ENCODE results near the gene HNRNPDL. TPM values are rescaled to one million over a fixed set of nuclear protein-coding genes. Genes with fewer than 3 reads are reported as not detected.
"Not testable (repeated sequence)": the region's sequence is repeated elsewhere in the genome, so short reads cannot be mapped to it uniquely, and the experiment has no call there.

The HNRNPDL gene
- total RNA-seq, 1 experiment from 2014 or later, result 472 TPM

DNA sequence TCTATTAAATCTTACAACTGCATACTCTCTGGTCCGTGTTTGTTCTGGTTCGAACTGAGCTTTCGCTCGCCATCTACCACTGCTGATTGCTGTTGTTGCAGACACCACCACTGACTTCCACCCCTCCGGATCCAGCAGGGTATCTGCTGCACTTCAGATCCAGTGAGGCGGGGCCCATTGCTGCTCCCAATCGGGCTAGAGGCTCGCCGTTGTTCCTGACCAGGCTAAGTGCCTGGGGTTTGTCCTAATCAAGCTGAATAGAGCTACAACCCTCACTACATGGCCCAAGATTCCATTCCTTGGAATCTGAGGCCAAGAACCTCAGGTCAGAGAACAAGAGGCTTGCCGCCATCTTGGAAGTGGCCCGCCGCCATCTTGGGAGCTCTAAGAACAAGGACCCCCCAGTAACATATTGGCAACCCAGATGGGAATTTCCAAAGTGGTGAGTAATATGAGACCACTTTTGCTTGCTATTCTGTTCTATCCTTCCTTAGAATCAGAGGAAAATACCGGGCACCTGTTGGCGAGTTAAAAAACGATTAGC is 43.4 kb upstream of the HNRNPDL start:
- no peak overlapping the region for H3K56ac ChIP-seq (ENCODE audit: insufficient read length, low read depth, low read length)
- H2AFZ ChIP-seq (ENCODE audit: low read length), result no peak overlapping the region
- no peak overlapping the region for H2BK12ac ChIP-seq (ENCODE audit: insufficient read length, low read depth, low read length)
- no peaks in the 10 kb centered on the region for H3K79me1 ChIP-seq (ENCODE audit: insufficient read depth, low read depth, low read length, poor library complexity, severe bottlenecking)
- no peak overlapping the region for H2BK120ac ChIP-seq (ENCODE audit: low read depth, low read length, poor library complexity, severe bottlenecking)
- no peak overlapping the region for H3K14ac ChIP-seq (ENCODE audit: insufficient read depth, low read length)
- H2BK15ac ChIP-seq (ENCODE audit: low read depth, low read length), result no peak overlapping the region
- H3K4ac ChIP-seq (ENCODE audit: low read depth, low read length), result no peak overlapping the region
- H3K79me2 ChIP-seq (ENCODE audit: insufficient read depth, low read length), result no peaks in the 10 kb centered on the region
- no peaks in the 10 kb centered on the region for H3K27me3 ChIP-seq (ENCODE audit: insufficient read depth, low read length)
- no peak overlapping the region for H3K27ac ChIP-seq (ENCODE audit: insufficient read length, low read depth, low read length)
- H2BK5ac ChIP-seq (ENCODE audit: insufficient read length, low read length), result no peak overlapping the region
- H4K20me1 ChIP-seq (ENCODE audit: control insufficient read depth, insufficient read depth, insufficient read length), result no peaks in the 10 kb centered on the region
- no peaks in the 10 kb centered on the region for H3K23me2 ChIP-seq (ENCODE audit: insufficient read length, low read depth, low read length, poor library complexity, severe bottlenecking)
- H2AK5ac ChIP-seq (ENCODE audit: insufficient read length, low read length), result no peak overlapping the region
- H4K91ac ChIP-seq (ENCODE audit: insufficient read length, low read depth, low read length), result no peak overlapping the region
- H4K8ac ChIP-seq (replicated peaks; ENCODE audit: insufficient read length, low read depth, low read length), result no peak overlapping the region
- Mint-ChIP-seq H3K36me3 (ENCODE audit: insufficient read depth in 1 of 3, low read depth in 3 of 3) (no peaks in the 10 kb centered on the region; a peak in 3 of 7 replicates), H3K4me1 (peaks cover 21 to 23% of the 10 kb centered on the region in 2 experiments), H3K27ac (no peak overlapping the region), H3K27me3 (ENCODE audit: low read depth) (no peaks in the 10 kb centered on the region), H3K9me3 (no peaks in the 10 kb centered on the region; a peak in 2 of 5 replicates), H3K4me3 (no peak overlapping the region)
- H2BK20ac ChIP-seq (ENCODE audit: low read depth, low read length, poor library complexity, severe bottlenecking), result no peak overlapping the region
- no peaks in the 10 kb centered on the region for H3K4me1 ChIP-seq (ENCODE audit: insufficient read depth, low read length)
- H3K18ac ChIP-seq (ENCODE audit: insufficient read length, low read depth, low read length), result no peak overlapping the region
- H4K5ac ChIP-seq (ENCODE audit: insufficient read length, low read depth, low read length), result no peak overlapping the region
- no peaks in the 10 kb centered on the region for H3K9me3 ChIP-seq (ENCODE audit: control insufficient read depth, low read depth, low read length)
- no peak overlapping the region for H3T11ph ChIP-seq (ENCODE audit: low read length)
- WGBS (ENCODE audit: extremely low coverage, insufficient read length, low lambda C conversion rate), result no CpG with 5 or more reads among the region's 15 CpGs
- no peak overlapping the region for H3K23ac ChIP-seq (ENCODE audit: insufficient read length, low read depth, low read length)
- H3K4me2 ChIP-seq (ENCODE audit: insufficient read depth, insufficient read length, low read length), result no peak overlapping the region
- no peak overlapping the region for H3K9ac ChIP-seq (ENCODE audit: extremely low read depth, insufficient read length, low read length)
- DNase-seq, result no peak
- no peak for TF ChIP-seq CTCF (conservative IDR thresholded peaks at IDR 0.05)

DNA sequence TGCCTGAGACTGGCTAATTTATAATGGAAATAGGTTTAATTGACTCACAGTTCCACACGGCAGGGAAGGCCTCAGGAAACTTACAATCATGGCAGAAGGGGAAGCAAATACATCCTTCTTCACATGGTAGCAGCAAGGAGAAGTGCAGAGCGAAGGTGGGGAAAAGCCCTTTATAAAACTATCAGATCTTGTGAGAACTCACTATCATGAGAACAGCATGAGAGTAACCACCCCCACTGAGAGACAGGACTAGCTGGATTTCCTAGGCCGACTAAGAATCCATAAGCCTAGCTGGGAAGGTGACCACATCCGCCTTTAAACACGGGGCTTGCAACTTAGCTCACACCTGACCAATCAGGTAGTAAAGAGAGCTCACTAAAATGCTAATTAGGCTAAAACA is 42.8 kb upstream of the HNRNPDL start:
- H2BK15ac ChIP-seq (ENCODE audit: low read depth, low read length); H3K4ac ChIP-seq (ENCODE audit: low read depth, low read length); H4K8ac ChIP-seq (replicated peaks; ENCODE audit: insufficient read length, low read depth, low read length); H4K20me1 ChIP-seq (ENCODE audit: control insufficient read depth, insufficient read depth, insufficient read length); H3K4me1 ChIP-seq (ENCODE audit: insufficient read depth, low read length); H2BK12ac ChIP-seq (ENCODE audit: insufficient read length, low read depth, low read length); H3K18ac ChIP-seq (ENCODE audit: insufficient read length, low read depth, low read length); H3K79me1 ChIP-seq (ENCODE audit: insufficient read depth, low read depth, low read length, poor library complexity, severe bottlenecking); H4K5ac ChIP-seq (ENCODE audit: insufficient read length, low read depth, low read length); H2AK5ac ChIP-seq (ENCODE audit: insufficient read length, low read length); H3K36me3 Mint-ChIP-seq (ENCODE audit: insufficient read depth in 1 of 3, low read depth in 3 of 3); H3K27me3 ChIP-seq (ENCODE audit: insufficient read depth, low read length); H4K91ac ChIP-seq (ENCODE audit: insufficient read length, low read depth, low read length); H3K4me2 ChIP-seq (ENCODE audit: insufficient read depth, insufficient read length, low read length); H3K14ac ChIP-seq (ENCODE audit: insufficient read depth, low read length); H3T11ph ChIP-seq (ENCODE audit: low read length); H2BK5ac ChIP-seq (ENCODE audit: insufficient read length, low read length); H2BK120ac ChIP-seq (ENCODE audit: low read depth, low read length, poor library complexity, severe bottlenecking); H3K9me3 ChIP-seq (ENCODE audit: control insufficient read depth, low read depth, low read length); H3K23ac ChIP-seq (ENCODE audit: insufficient read length, low read depth, low read length); H2BK20ac ChIP-seq (ENCODE audit: low read depth, low read length, poor library complexity, severe bottlenecking); H2AFZ ChIP-seq (ENCODE audit: low read length); H3K56ac ChIP-seq (ENCODE audit: insufficient read length, low read depth, low read length); H3K79me2 ChIP-seq (ENCODE audit: insufficient read depth, low read length); H3K4me3 Mint-ChIP-seq; H3K23me2 ChIP-seq (ENCODE audit: insufficient read length, low read depth, low read length, poor library complexity, severe bottlenecking); H3K27me3 Mint-ChIP-seq (ENCODE audit: low read depth); DNase-seq; H3K9ac ChIP-seq (ENCODE audit: extremely low read depth, insufficient read length, low read length); H3K9me3 Mint-ChIP-seq; H3K27ac ChIP-seq (ENCODE audit: insufficient read length, low read depth, low read length): not testable (repeated sequence)
- Mint-ChIP-seq H3K27ac (peak overlapping the region in 1 of 3 experiments; percentile 91; a peak in 1 of 7 replicates), H3K4me1 (peaks cover 17 to 21% of the 10 kb centered on the region in 2 experiments)
- no CpG with 5 or more reads among the region's 5 CpGs for WGBS (ENCODE audit: extremely low coverage, insufficient read length, low lambda C conversion rate)
